Hepatocyte (in vitro differentiated cells): Measurements from ENCODE around the gene EEF1E1.

Source experiments
- CTCF ChIP-seq: fragments of 200-600 bp; sonication (generic); IDR thresholded peaks from 2 replicates; pipeline ENCODE4 v1.5.1; 2016; ENCODE audit warnings: antibody characterized with exemption, mild to moderate bottlenecking; ENCODE audit not compliant: poor library complexity
- EZH2phosphoT487 ChIP-seq: fragments of 200-600 bp; sonication (generic); IDR thresholded peaks from one replicate; pipeline ENCODE4 v1.6.1; 2018; ENCODE audit warnings: antibody characterized with exemption, mild to moderate bottlenecking, low read depth, moderate library complexity; ENCODE audit not compliant: unreplicated experiment, severe bottlenecking

- TF ChIP-seq CTCF = no peak
- no peak for TF ChIP-seq EZH2phosphoT487
Measured at GRCh38 chr6:8080362-8081151, 21.8 kb downstream of the EEF1E1 start.
